Brain microvascular endothelial cell (primary cell): ENCODE results near the gene BIN2.

Experiments
- DNase-seq: peaks from one replicate; pipeline ENCODE4 v3.0.0-alpha.2; 2020
- H3K27ac ChIP-seq: fragments of 250-450 bp; sonication (Bioruptor Pico); 2 replicates; pipeline ENCODE4 v1.5.1; 2020; ENCODE audit warnings: mild to moderate bottlenecking, moderate library complexity
- H3K27me3 ChIP-seq: fragments of 250-450 bp; sonication (Bioruptor Pico); replicated peaks from 2 replicates; pipeline ENCODE4 v1.5.1; 2020; ENCODE audit warnings: mild to moderate bottlenecking
- H3K36me3 ChIP-seq: fragments of 250-450 bp; sonication (Bioruptor Pico); replicated peaks from 2 replicates; pipeline ENCODE4 v1.5.1; 2020; ENCODE audit warnings: mild to moderate bottlenecking
- H3K4me3 ChIP-seq: 2 replicates; pipeline ENCODE4 v1.5.1; 2011; ENCODE audit warnings: low read depth, mild to moderate bottlenecking, control low read depth, low read length, moderate library complexity
- in situ Hi-C: cut with HindIII; loops from 2 replicates; pipeline ENCODE4 v1.10.0; 2017; ENCODE audit warnings: low sequenced_read_pairs, low pct_ligation_motif_present
- TF ChIP-seq, protein P1 (sequence below): IDR thresholded peaks from 2 replicates; pipeline ENCODE4 v1.5.1; 2011; ENCODE audit warnings: low read depth, mild to moderate bottlenecking, moderate library complexity, low read length, control low read depth, inconsistent platforms; ENCODE audit errors: missing control alignments

The BIN2 gene

DNA sequence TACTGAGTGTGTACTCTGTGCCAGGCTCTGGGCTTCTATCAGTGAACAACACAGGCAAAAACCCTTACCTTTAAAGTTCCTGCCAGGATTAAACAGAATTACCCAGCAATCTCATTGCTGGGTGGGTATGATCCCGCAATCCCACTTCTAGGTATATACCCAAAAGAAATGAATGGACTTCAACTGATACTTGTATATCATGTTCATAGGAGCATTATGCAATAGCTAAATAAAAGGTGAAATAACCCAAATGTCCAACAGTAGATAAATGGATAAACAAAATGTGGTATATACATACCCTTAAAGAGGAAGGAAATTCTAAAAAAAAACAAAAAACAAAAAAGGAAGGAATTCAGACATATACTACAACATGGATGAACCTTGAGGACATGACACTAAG is 70.7 kb downstream of the BIN2 start:
- DNase-seq = no peak
- in situ Hi-C loops = no loop called here
- Histone ChIP-seq H3K27me3 (no peaks in the 10 kb centered on the region), H3K36me3 (peaks cover 9% of the 10 kb centered on the region), H3K27ac (no peak overlapping the region), H3K4me3 (no peak overlapping the region)
- TF ChIP-seq, protein P1, sequence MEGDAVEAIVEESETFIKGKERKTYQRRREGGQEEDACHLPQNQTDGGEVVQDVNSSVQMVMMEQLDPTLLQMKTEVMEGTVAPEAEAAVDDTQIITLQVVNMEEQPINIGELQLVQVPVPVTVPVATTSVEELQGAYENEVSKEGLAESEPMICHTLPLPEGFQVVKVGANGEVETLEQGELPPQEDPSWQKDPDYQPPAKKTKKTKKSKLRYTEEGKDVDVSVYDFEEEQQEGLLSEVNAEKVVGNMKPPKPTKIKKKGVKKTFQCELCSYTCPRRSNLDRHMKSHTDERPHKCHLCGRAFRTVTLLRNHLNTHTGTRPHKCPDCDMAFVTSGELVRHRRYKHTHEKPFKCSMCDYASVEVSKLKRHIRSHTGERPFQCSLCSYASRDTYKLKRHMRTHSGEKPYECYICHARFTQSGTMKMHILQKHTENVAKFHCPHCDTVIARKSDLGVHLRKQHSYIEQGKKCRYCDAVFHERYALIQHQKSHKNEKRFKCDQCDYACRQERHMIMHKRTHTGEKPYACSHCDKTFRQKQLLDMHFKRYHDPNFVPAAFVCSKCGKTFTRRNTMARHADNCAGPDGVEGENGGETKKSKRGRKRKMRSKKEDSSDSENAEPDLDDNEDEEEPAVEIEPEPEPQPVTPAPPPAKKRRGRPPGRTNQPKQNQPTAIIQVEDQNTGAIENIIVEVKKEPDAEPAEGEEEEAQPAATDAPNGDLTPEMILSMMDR = no peak

DNA sequence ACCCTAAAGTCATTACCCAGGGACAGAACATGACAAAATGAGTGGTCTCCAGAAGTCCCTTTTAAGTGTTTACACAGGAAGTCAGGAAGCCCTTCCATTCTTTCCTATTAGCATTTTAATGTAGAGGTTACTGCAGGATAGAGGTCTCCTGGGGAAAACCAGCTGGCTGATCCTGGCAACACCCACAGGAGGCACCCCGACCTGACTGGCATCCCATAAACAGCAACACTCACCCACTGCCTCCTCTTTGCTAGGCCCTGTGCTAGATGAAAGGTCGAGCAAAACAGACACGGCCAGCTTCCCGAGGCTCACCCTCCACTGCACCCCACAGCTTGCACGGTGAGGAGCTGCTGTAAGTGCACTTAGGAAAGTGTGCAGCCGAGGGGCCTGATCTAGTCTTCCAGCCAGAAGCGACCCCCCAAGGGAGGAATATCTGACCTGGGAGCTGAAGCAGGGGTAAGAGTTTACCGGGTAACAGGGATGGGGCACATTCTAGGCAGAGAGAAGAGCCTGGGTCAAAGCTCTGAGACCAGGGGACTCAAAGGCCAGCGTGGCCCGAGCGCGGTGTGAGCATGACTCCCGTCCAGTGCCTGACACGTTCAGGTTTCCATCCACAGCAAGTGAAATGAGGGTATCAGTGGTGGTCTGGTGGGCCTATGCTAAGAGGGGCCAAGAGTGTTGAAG is 76.3 kb downstream of the BIN2 start:
- Histone ChIP-seq H3K27ac (no peak overlapping the region), H3K4me3 (no peak overlapping the region), H3K27me3 (no peaks in the 10 kb centered on the region), H3K36me3 (peaks cover 31% of the 10 kb centered on the region)
- in situ Hi-C loops = no loop called here
- DNase-seq = no peak
- TF ChIP-seq, protein P1 = no peak

DNA sequence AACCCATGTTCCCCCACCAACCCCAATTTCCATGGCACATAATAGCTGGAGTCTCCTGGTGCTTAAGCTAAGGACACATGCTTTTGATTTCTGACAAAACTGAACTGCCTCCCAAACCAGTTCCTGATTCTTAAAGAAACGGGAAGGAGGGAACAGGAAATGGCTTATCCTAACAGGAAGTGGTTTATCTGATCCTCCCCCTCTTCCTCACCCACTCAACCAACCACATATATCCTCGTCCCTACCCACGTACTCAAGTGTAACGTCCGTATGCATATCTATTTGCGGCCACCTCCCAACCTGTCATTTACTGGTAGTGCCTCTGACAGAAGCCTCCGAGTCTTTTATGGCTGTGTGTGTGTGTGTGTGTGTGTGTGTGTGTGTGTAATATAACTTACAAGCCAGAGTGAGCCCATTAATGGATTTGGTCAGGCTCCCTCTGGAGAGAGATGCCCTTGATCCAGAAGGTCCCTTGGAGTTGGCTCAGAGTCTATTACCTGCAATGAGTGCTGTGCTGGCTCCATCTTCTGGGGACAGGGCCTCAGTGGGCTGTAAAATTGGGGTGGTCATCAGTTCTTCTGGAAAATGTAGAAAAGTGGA is 77.6 kb downstream of the BIN2 start:
- H3K27me3 ChIP-seq = no peaks in the 10 kb centered on the region
- TF ChIP-seq, protein P1 = peak; percentile 17
- in situ Hi-C loops = no loop called here
- no peak overlapping the region for H3K4me3 ChIP-seq
- H3K27ac ChIP-seq = no peak overlapping the region
- H3K36me3 ChIP-seq = peaks cover 41% of the 10 kb centered on the region
- DNase-seq = peak; percentile 29

DNA sequence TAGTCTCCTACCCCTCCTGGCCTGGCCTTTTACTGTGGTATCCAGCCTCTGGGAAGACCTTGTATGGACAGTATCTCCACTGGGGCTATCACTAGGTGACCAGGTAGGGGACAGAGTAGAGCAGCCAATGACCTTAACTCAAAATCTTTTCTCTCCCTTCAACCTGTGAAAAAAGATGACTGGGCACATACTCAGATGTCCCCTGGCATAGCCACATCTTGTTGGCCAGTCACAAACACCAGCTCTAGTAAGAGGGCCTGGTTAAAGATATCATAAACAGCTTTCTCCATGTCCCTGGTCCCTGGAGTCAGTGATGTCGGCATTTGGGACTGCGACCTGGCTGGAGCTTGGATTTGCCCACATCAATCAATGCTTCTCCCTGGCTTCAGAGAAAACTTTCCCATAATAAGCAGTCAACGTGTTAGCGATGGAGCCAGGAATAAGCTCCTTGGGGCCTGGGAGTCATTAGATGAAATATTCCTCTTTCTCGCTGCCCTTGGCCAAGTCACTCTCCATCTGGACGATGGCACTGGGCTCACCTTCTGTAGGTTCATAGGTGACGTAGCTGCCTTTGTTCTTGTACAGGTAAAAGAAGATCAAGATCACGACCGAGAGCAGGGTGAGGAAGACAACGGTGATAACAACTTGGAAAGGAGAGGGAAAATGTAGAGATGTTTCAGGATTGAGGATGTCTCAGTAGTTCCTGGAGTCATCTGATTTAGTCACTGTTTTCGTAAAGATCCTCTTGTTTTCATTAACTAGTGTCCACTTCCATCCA is 78.3 kb downstream of the BIN2 start:
- peaks cover 41% of the 10 kb centered on the region for H3K36me3 ChIP-seq
- in situ Hi-C loops = no loop called here
- TF ChIP-seq, protein P1 = no peak
- no peaks in the 10 kb centered on the region for H3K27me3 ChIP-seq
- DNase-seq = no peak
- H3K4me3 ChIP-seq = no peak overlapping the region
- no peak overlapping the region for H3K27ac ChIP-seq

DNA sequence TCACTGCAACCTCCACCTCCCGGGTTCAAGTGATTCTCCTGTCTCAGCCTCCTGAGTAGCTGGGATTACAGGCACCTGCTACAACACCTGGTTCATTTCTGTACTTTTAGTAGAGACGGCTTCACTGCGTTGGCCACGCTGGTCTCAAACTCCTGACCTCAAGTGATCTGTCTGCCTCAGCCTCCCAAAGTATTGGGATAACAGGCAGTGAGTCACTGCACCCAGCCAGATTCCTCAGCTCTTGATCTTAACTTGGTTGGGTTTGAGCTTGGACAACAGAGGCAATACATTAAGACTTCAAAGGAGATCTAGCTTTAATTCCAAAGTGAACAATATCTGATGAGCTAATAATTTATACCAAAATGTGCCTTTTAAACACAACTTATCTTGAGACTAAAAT is 79.7 kb downstream of the BIN2 start:
- in situ Hi-C loops = no loop called here
- DNase-seq = peak; percentile 22
- no peak overlapping the region for H3K4me3 ChIP-seq
- H3K36me3 ChIP-seq = peaks cover 43% of the 10 kb centered on the region
- H3K27ac ChIP-seq = no peak overlapping the region
- TF ChIP-seq, protein P1 = no peak
- no peaks in the 10 kb centered on the region for H3K27me3 ChIP-seq
